ENCODE measurements around the gene CCDC120. TPM values are rescaled to one million over a fixed set of nuclear protein-coding genes. Genes with fewer than 3 reads are reported as not detected.

The CCDC120 gene
- total RNA-seq, 1 donor from 2014 or later = 25.3 TPM

DNA sequence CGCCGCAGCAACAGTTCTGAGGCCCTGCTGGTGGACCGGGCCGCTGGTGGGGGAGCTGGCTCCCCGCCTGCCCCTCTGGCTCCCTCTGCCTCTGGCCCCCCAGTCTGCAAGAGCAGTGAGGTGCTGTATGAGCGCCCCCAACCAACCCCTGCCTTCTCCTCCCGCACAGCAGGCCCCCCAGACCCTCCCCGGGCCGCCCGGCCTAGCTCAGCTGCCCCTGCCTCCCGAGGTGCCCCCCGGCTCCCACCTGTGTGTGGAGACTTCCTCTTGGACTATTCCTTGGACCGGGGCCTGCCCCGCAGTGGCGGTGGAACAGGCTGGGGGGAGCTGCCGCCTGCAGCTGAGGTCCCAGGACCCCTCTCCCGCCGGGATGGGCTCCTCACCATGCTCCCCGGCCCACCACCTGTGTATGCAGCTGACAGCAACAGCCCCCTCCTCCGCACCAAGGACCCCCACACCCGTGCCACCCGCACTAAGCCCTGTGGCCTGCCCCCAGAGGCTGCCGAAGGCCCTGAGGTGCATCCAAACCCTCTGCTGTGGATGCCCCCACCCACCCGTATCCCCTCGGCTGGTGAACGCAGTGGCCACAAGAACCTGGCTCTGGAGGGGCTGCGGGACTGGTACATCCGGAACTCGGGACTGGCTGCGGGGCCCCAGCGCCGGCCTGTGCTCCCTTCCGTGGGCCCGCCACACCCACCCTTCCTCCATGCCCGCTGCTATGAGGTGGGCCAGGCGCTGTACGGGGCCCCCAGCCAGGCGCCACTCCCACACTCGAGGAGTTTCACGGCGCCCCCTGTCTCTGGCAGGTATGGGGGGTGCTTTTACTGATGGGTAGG is 8.7 kb downstream of the CCDC120 start:
- TF ChIP-seq, protein P1, sequence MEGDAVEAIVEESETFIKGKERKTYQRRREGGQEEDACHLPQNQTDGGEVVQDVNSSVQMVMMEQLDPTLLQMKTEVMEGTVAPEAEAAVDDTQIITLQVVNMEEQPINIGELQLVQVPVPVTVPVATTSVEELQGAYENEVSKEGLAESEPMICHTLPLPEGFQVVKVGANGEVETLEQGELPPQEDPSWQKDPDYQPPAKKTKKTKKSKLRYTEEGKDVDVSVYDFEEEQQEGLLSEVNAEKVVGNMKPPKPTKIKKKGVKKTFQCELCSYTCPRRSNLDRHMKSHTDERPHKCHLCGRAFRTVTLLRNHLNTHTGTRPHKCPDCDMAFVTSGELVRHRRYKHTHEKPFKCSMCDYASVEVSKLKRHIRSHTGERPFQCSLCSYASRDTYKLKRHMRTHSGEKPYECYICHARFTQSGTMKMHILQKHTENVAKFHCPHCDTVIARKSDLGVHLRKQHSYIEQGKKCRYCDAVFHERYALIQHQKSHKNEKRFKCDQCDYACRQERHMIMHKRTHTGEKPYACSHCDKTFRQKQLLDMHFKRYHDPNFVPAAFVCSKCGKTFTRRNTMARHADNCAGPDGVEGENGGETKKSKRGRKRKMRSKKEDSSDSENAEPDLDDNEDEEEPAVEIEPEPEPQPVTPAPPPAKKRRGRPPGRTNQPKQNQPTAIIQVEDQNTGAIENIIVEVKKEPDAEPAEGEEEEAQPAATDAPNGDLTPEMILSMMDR (conservative IDR thresholded peaks at IDR 0.05) = no peak
- no peak for DNase-seq (ENCODE audit: extremely low spot score, unreplicated experiment)

DNA sequence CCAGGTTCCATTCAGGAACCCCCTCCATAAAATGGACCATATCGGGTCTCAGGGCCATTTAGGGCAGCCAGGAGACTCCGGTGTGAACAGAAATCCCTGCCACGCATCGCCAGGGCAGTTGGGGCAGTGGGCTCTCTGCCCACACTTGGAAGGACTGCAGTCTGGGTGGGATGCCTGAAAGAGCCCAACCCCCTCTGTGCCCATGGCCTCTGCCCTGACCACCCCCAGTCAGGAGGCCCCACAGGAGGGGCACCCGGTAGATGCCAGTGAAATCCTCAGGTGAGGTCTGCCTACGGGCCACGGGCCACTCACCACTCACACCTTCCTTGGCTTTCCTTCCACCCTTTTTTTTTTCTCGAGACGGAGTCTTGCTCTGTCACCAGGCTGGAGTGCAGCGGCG is 10.2 kb downstream of the CCDC120 start:
- no peaks in the 10 kb centered on the region for H3K9me3 Mint-ChIP-seq
- no peak for DNase-seq (ENCODE audit: extremely low spot score, unreplicated experiment)
- no peak overlapping the region for H3K4me3 Mint-ChIP-seq
- H3K27ac Mint-ChIP-seq = no peak overlapping the region
- H3K36me3 Mint-ChIP-seq = no peaks in the 10 kb centered on the region
- no peaks in the 10 kb centered on the region for H3K4me1 Mint-ChIP-seq (ENCODE audit: unreplicated experiment)
- H3K27me3 Mint-ChIP-seq = no peaks in the 10 kb centered on the region
- TF ChIP-seq, protein P1 (conservative IDR thresholded peaks at IDR 0.05) = no peak

More for the DNA sequence above, 8.7 kb downstream of the CCDC120 start:
- Mint-ChIP-seq H3K4me3 (no peak overlapping the region), H3K4me1 (ENCODE audit: unreplicated experiment) (no peaks in the 10 kb centered on the region), H3K9me3 (no peaks in the 10 kb centered on the region), H3K27me3 (no peaks in the 10 kb centered on the region), H3K36me3 (no peaks in the 10 kb centered on the region), H3K27ac (no peak overlapping the region)

DNA sequence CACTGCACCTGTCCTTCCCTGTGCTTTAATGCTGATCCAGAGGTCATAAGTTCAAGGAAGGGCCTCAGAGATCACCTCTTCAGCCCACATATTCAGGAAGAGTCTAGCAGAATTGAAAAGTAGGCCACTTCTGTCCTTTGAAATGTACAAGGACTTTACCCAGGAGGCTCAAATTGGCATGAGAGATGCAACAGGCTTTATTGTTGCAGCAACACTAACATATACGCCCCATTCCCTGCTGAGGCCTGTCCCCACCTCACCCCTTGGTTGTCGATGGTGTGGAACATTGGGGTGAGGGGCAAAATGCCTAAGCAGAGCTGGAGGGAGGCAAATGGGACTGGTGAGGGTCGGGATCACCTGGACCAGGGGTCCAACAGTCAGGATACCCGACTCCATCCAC is 12.2 kb downstream of the CCDC120 start:
- Mint-ChIP-seq H3K4me1 (ENCODE audit: unreplicated experiment) (no peaks in the 10 kb centered on the region), H3K9me3 (no peaks in the 10 kb centered on the region), H3K27ac (peak overlapping the region; percentile 26), H3K4me3 (no peak overlapping the region), H3K27me3 (no peaks in the 10 kb centered on the region), H3K36me3 (no peaks in the 10 kb centered on the region)
- TF ChIP-seq, protein P1 (conservative IDR thresholded peaks at IDR 0.05) = no peak
- DNase-seq (ENCODE audit: extremely low spot score, unreplicated experiment) = no peak

DNA sequence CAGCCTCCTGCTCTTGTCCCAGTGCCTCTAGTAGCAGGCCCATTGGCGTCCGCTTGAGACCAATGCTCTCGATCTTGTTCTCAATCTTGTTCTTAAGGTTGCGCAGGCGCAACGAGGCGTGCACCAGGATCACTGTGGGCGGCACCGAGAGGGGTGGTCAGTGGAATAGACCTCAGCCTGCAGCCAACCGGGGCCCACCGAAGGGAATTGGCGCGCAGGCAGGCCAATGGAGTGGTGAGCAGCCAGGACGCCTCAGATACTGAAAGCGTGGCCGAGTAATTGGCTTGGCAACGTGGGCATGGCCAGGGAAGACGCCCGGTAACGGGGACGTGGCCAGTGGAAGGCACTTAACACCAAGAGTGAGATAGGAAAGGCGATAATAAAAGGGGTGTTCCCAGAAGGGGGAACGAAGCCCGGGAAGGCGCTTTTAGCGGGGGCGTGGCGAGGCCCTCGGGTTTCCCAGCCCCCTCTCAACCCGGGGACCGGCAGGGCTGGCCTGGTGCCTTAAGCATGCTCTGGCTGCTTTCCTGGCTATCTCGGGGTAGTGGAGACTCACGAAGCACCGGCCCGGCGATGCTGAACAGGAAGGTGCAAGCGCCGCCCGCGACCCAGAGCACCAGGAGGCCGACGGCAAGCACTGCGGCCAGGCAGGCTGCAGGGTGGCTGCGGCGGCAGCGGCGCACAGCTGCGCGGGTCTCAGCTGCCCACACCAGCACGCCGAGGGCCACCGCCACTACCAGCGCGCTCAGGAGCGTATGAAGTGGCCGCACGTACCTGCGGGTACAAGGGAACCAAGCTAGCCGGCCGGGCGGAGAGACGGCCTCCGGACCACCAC is 13.3 kb downstream of the CCDC120 start:
- H3K4me3 Mint-ChIP-seq = peak overlapping the region; percentile 72
- no peaks in the 10 kb centered on the region for H3K9me3 Mint-ChIP-seq
- DNase-seq (ENCODE audit: extremely low spot score, unreplicated experiment) = no peak
- H3K27me3 Mint-ChIP-seq = no peaks in the 10 kb centered on the region
- no peaks in the 10 kb centered on the region for H3K36me3 Mint-ChIP-seq
- TF ChIP-seq, protein P1 (conservative IDR thresholded peaks at IDR 0.05) = no peak
- H3K27ac Mint-ChIP-seq = peak overlapping the region; percentile 50
- H3K4me1 Mint-ChIP-seq (ENCODE audit: unreplicated experiment) = no peaks in the 10 kb centered on the region

DNA sequence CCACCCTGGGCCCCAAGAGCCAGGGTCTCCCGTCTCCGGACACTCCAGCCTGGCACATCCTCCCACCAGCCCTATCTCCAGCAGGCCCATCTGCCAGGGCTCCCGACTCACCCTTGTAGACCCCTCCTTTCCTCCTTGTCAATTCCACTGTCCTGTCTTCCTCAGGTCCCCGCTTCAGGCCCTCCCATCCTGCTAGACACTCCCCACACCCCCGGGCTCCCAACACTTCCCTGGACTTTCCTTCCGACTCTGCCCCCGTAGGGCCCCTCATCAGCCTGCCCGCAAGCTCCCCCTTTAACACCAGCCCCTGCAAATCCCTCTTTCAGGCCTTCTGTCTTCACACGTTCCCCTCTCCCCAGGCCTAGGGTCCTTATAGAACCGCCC is 13.9 kb downstream of the CCDC120 start:
- no peaks in the 10 kb centered on the region for H3K36me3 Mint-ChIP-seq
- H3K9me3 Mint-ChIP-seq = no peaks in the 10 kb centered on the region
- no peak for DNase-seq (ENCODE audit: extremely low spot score, unreplicated experiment)
- TF ChIP-seq, protein P1 (conservative IDR thresholded peaks at IDR 0.05) = no peak
- no peak overlapping the region for H3K27ac Mint-ChIP-seq
- no peaks in the 10 kb centered on the region for H3K27me3 Mint-ChIP-seq
- peak overlapping the region; percentile 86 for H3K4me3 Mint-ChIP-seq
- H3K4me1 Mint-ChIP-seq (ENCODE audit: unreplicated experiment) = no peaks in the 10 kb centered on the region

Measured in type B pancreatic cell (in vitro differentiated cells).